ENCODE results near the gene ATG16L1.

ATG16L1 gene

GRCh38 chr2:233297076-233297475 lies 45.6 kb downstream of the ATG16L1 start:
- no peak overlapping the region for H3K27ac ChIP-seq (ENCODE audit: insufficient read depth in 1 of 2, low read depth in 1 of 2, low read length in 2 of 2, poor library complexity in 1 of 2, severe bottlenecking in 2 of 2)

GRCh38 chr2:233300401-233300800 lies 48.9 kb downstream of the ATG16L1 start:
- H3K9me3 ChIP-seq (ENCODE audit: control extremely low read depth in 1 of 5, control insufficient read depth in 4 of 5, insufficient read depth in 2 of 5, low read depth in 1 of 5, low read length in 4 of 5) = no peaks in the 10 kb centered on the region
- ChIA-PET POLR2A (no interaction called here), CTCF (no interaction called here)
- H3K4me1 ChIP-seq (ENCODE audit: control extremely low read depth in 1 of 4, control insufficient read depth in 4 of 4, insufficient read depth in 4 of 4, low read length in 3 of 4) = no peaks in the 10 kb centered on the region
- H3K4me3 ChIP-seq (ENCODE audit: control insufficient read depth in 1 of 7, extremely low read depth in 1 of 7, insufficient read depth in 4 of 7, low read depth in 2 of 7, low read length in 6 of 7) = no peak overlapping the region
- H3K27me3 ChIP-seq (replicated peaks in 2 of 5; ENCODE audit: control insufficient read depth in 4 of 5, insufficient read depth in 5 of 5, low read length in 4 of 5) = no peaks in the 10 kb centered on the region
- no peak for DNase-seq
- peaks cover 0 to 10% (median 6%) of the 10 kb centered on the region in 4 experiments for H3K36me3 ChIP-seq (ENCODE audit: control insufficient read depth in 4 of 4, insufficient read depth in 4 of 4, low read length in 3 of 4)
- no peak overlapping the region for H3K27ac ChIP-seq (ENCODE audit: insufficient read depth in 1 of 2, low read depth in 1 of 2, low read length in 2 of 2, poor library complexity in 1 of 2, severe bottlenecking in 2 of 2)
- 100% methylated on average over 4 of the region's 4 CpGs for WGBS (ENCODE audit: insufficient coverage)

More at GRCh38 chr2:233297076-233297475, 45.6 kb downstream of the ATG16L1 start:
- no peak for DNase-seq
- Histone ChIP-seq H3K4me1 (ENCODE audit: control extremely low read depth in 1 of 4, control insufficient read depth in 4 of 4, insufficient read depth in 4 of 4, low read length in 3 of 4) (no peaks in the 10 kb centered on the region), H3K27me3 (replicated peaks in 2 of 5; ENCODE audit: control insufficient read depth in 4 of 5, insufficient read depth in 5 of 5, low read length in 4 of 5) (no peaks in the 10 kb centered on the region), H3K4me3 (ENCODE audit: control insufficient read depth in 1 of 7, extremely low read depth in 1 of 7, insufficient read depth in 4 of 7, low read depth in 2 of 7, low read length in 6 of 7) (no peak overlapping the region), H3K9me3 (ENCODE audit: control extremely low read depth in 1 of 5, control insufficient read depth in 4 of 5, insufficient read depth in 2 of 5, low read depth in 1 of 5, low read length in 4 of 5) (no peaks in the 10 kb centered on the region), H3K36me3 (ENCODE audit: control insufficient read depth in 4 of 4, insufficient read depth in 4 of 4, low read length in 3 of 4) (peaks cover 8 to 43% (median 35%) of the 10 kb centered on the region in 4 experiments)
- CTCF ChIA-PET = interaction anchor here (1.0 kb wide), 1 partner anchor 25 kb away, joined by 3 read pairs; no protein-coding TSS in a partner anchor
- POLR2A ChIA-PET = no interaction called here
- 98% methylated on average over 7 of the region's 7 CpGs for WGBS (ENCODE audit: insufficient coverage)

GRCh38 chr2:233301248-233301647 lies 49.8 kb downstream of the ATG16L1 start:
- Histone ChIP-seq H3K4me1 (ENCODE audit: control extremely low read depth in 1 of 4, control insufficient read depth in 4 of 4, insufficient read depth in 4 of 4, low read length in 3 of 4) (no peaks in the 10 kb centered on the region), H3K4me3 (ENCODE audit: control insufficient read depth in 1 of 7, extremely low read depth in 1 of 7, insufficient read depth in 4 of 7, low read depth in 2 of 7, low read length in 6 of 7) (no peak overlapping the region), H3K9me3 (ENCODE audit: control extremely low read depth in 1 of 5, control insufficient read depth in 4 of 5, insufficient read depth in 2 of 5, low read depth in 1 of 5, low read length in 4 of 5) (no peaks in the 10 kb centered on the region), H3K36me3 (ENCODE audit: control insufficient read depth in 4 of 4, insufficient read depth in 4 of 4, low read length in 3 of 4) (peaks cover 0 to 2% (median under 1%) of the 10 kb centered on the region in 4 experiments), H3K27ac (ENCODE audit: insufficient read depth in 1 of 2, low read depth in 1 of 2, low read length in 2 of 2, poor library complexity in 1 of 2, severe bottlenecking in 2 of 2) (no peak overlapping the region), H3K27me3 (replicated peaks in 2 of 5; ENCODE audit: control insufficient read depth in 4 of 5, insufficient read depth in 5 of 5, low read length in 4 of 5) (no peaks in the 10 kb centered on the region)
- POLR2A ChIA-PET = no interaction called here
- DNase-seq = no peak
- WGBS (ENCODE audit: insufficient coverage) = no CpG with 5 or more reads among the region's 2 CpGs
- CTCF ChIA-PET = no interaction called here

GRCh38 chr2:233301811-233302210 lies 50.3 kb downstream of the ATG16L1 start:
- POLR2A ChIA-PET = no interaction called here
- Histone ChIP-seq H3K9me3 (ENCODE audit: control extremely low read depth in 1 of 5, control insufficient read depth in 4 of 5, insufficient read depth in 2 of 5, low read depth in 1 of 5, low read length in 4 of 5) (no peaks in the 10 kb centered on the region), H3K27me3 (replicated peaks in 2 of 5; ENCODE audit: control insufficient read depth in 4 of 5, insufficient read depth in 5 of 5, low read length in 4 of 5) (no peaks in the 10 kb centered on the region), H3K36me3 (ENCODE audit: control insufficient read depth in 4 of 4, insufficient read depth in 4 of 4, low read length in 3 of 4) (no peaks in the 10 kb centered on the region), H3K27ac (ENCODE audit: insufficient read depth in 1 of 2, low read depth in 1 of 2, low read length in 2 of 2, poor library complexity in 1 of 2, severe bottlenecking in 2 of 2) (no peak overlapping the region), H3K4me3 (ENCODE audit: control insufficient read depth in 1 of 7, extremely low read depth in 1 of 7, insufficient read depth in 4 of 7, low read depth in 2 of 7, low read length in 6 of 7) (no peak overlapping the region), H3K4me1 (ENCODE audit: control extremely low read depth in 1 of 4, control insufficient read depth in 4 of 4, insufficient read depth in 4 of 4, low read length in 3 of 4) (no peaks in the 10 kb centered on the region)
- CTCF ChIA-PET = interaction anchor here (1.3 kb wide), 1 partner anchor 37 kb away, joined by 3 read pairs; no protein-coding TSS in a partner anchor
- no peak for DNase-seq
- 94% methylated on average over 2 of the region's 6 CpGs for WGBS (ENCODE audit: insufficient coverage)

- Histone ChIP-seq H3K27me3 (replicated peaks in 2 of 5; ENCODE audit: control insufficient read depth in 4 of 5, insufficient read depth in 5 of 5, low read length in 4 of 5) (no peaks in the 10 kb centered on the region), H3K36me3 (ENCODE audit: control insufficient read depth in 4 of 4, insufficient read depth in 4 of 4, low read length in 3 of 4) (no peaks in the 10 kb centered on the region), H3K9me3 (ENCODE audit: control extremely low read depth in 1 of 5, control insufficient read depth in 4 of 5, insufficient read depth in 2 of 5, low read depth in 1 of 5, low read length in 4 of 5) (no peaks in the 10 kb centered on the region), H3K4me3 (ENCODE audit: control insufficient read depth in 1 of 7, extremely low read depth in 1 of 7, insufficient read depth in 4 of 7, low read depth in 2 of 7, low read length in 6 of 7) (no peak overlapping the region), H3K4me1 (ENCODE audit: control extremely low read depth in 1 of 4, control insufficient read depth in 4 of 4, insufficient read depth in 4 of 4, low read length in 3 of 4) (no peaks in the 10 kb centered on the region), H3K27ac (ENCODE audit: insufficient read depth in 1 of 2, low read depth in 1 of 2, low read length in 2 of 2, poor library complexity in 1 of 2, severe bottlenecking in 2 of 2) (no peak overlapping the region)
- ChIA-PET CTCF (interaction anchor here (1.2 to 1.5 kb wide), 2 partner anchors 9 to 18 kb away, joined by 3 to 4 read pairs; no protein-coding TSS in a partner anchor), POLR2A (interaction anchor here (0.6 kb wide), 1 partner anchor 15 kb away, joined by 4 read pairs; no protein-coding TSS in a partner anchor)
- DNase-seq = no peak
- WGBS (ENCODE audit: insufficient coverage) = 100% methylated on average over 3 of the region's 3 CpGs
These were observed 51.8 kb downstream of the ATG16L1 start for GRCh38 chr2:233303252-233303651.

GRCh38 chr2:233307565-233307964 lies 56.1 kb downstream of the ATG16L1 start, which contains the start of gene SAG:
SAG (plus strand) TSS chr2:233307816; CDS start chr2:233309190, 1,374 bp downstream.
- ChIA-PET CTCF (interaction anchor here (1.2 kb wide), 1 partner anchor 10 kb away, joined by 4 read pairs; no protein-coding TSS in a partner anchor), POLR2A (no interaction called here)
- Histone ChIP-seq H3K27me3 (replicated peaks in 2 of 5; ENCODE audit: control insufficient read depth in 4 of 5, insufficient read depth in 5 of 5, low read length in 4 of 5) (no peaks in the 10 kb centered on the region), H3K36me3 (ENCODE audit: control insufficient read depth in 4 of 4, insufficient read depth in 4 of 4, low read length in 3 of 4) (no peaks in the 10 kb centered on the region), H3K4me3 (ENCODE audit: control insufficient read depth in 1 of 7, extremely low read depth in 1 of 7, insufficient read depth in 4 of 7, low read depth in 2 of 7, low read length in 6 of 7) (no peak within 1 kb of the TSS), H3K27ac (ENCODE audit: insufficient read depth in 1 of 2, low read depth in 1 of 2, low read length in 2 of 2, poor library complexity in 1 of 2, severe bottlenecking in 2 of 2) (no peak within 1 kb of the TSS), H3K4me1 (ENCODE audit: control extremely low read depth in 1 of 4, control insufficient read depth in 4 of 4, insufficient read depth in 4 of 4, low read length in 3 of 4) (no peaks in the 10 kb centered on the region), H3K9me3 (ENCODE audit: control extremely low read depth in 1 of 5, control insufficient read depth in 4 of 5, insufficient read depth in 2 of 5, low read depth in 1 of 5, low read length in 4 of 5) (no peaks in the 10 kb centered on the region)
- DNase-seq = no peak
- 100% methylated on average over 4 of the region's 7 CpGs for WGBS (ENCODE audit: insufficient coverage)

- no peak for DNase-seq
- H3K4me1 ChIP-seq (ENCODE audit: control extremely low read depth in 1 of 4, control insufficient read depth in 4 of 4, insufficient read depth in 4 of 4, low read length in 3 of 4) = no peaks in the 10 kb centered on the region
- no peak overlapping the region for H3K4me3 ChIP-seq (ENCODE audit: control insufficient read depth in 1 of 7, extremely low read depth in 1 of 7, insufficient read depth in 4 of 7, low read depth in 2 of 7, low read length in 6 of 7)
- H3K27ac ChIP-seq (ENCODE audit: insufficient read depth in 1 of 2, low read depth in 1 of 2, low read length in 2 of 2, poor library complexity in 1 of 2, severe bottlenecking in 2 of 2) = no peak overlapping the region
- no peaks in the 10 kb centered on the region for H3K27me3 ChIP-seq (replicated peaks in 2 of 5; ENCODE audit: control insufficient read depth in 4 of 5, insufficient read depth in 5 of 5, low read length in 4 of 5)
- 97% methylated on average over 7 of the region's 11 CpGs for WGBS (ENCODE audit: insufficient coverage)
- H3K9me3 ChIP-seq (ENCODE audit: control extremely low read depth in 1 of 5, control insufficient read depth in 4 of 5, insufficient read depth in 2 of 5, low read depth in 1 of 5, low read length in 4 of 5) = no peaks in the 10 kb centered on the region
- ChIA-PET CTCF (interaction anchor here (1.1 kb wide), 1 partner anchor 20 kb away, joined by 4 read pairs; no protein-coding TSS in a partner anchor), POLR2A (no interaction called here)
- no peaks in the 10 kb centered on the region for H3K36me3 ChIP-seq (ENCODE audit: control insufficient read depth in 4 of 4, insufficient read depth in 4 of 4, low read length in 3 of 4)
These were observed 59.9 kb downstream of the ATG16L1 start for GRCh38 chr2:233311241-233311926.
